Measurements from ENCODE around the gene ZBTB38.

The ZBTB38 gene

GRCh38 chr3:141368062-141368924 lies at the start of gene ZBTB38:
TSS of gene ZBTB38 (plus strand) at chr3:141368504. CDS start at chr3:141442389, 73,885 bp downstream.
- no peaks in the 10 kb centered on the region; the same call in 1 of the 2 replicates for H3K4me1 ChIP-seq
- H3K27me3 ChIP-seq (ENCODE audit: low read depth), result no peaks in the 10 kb centered on the region
- DNase-seq (ENCODE audit: low spot score in 2 of 2), result peak in 1 of 2 experiments; percentile 43
- peaks cover 5% of the 10 kb centered on the region for H3K9me3 ChIP-seq
- in situ Hi-C loops (cut with MboI; ENCODE audit: low sequenced_read_pairs), result loop anchor here (10.0 kb wide), 1 partner anchor 87 kb away; no protein-coding TSS in a partner anchor
- H3K4me3 ChIP-seq, result no peak within 1 kb of the TSS
- no peaks in the 10 kb centered on the region for H3K36me3 ChIP-seq (replicated peaks)

- H3K4me1 ChIP-seq, result no peaks in the 10 kb centered on the region
- peaks cover 9% of the 10 kb centered on the region for H3K9me3 ChIP-seq
- H3K36me3 ChIP-seq (replicated peaks), result no peaks in the 10 kb centered on the region
- H3K27me3 ChIP-seq (ENCODE audit: low read depth), result peaks cover 4% of the 10 kb centered on the region; the same call in 1 of the 2 replicates
- no peak for DNase-seq (ENCODE audit: low spot score in 2 of 2)
- H3K4me3 ChIP-seq, result no peak overlapping the region
- in situ Hi-C loops (cut with MboI; ENCODE audit: low sequenced_read_pairs), result loop anchor here (25.0 kb wide), 1 partner anchor 242 kb away; no protein-coding TSS in a partner anchor
These were observed 47.8 kb upstream of the ZBTB38 start for GRCh38 chr3:141320399-141321108.

- Histone ChIP-seq H3K27me3 (ENCODE audit: low read depth) (peaks cover 6% of the 10 kb centered on the region; the same call in 1 of the 2 replicates), H3K36me3 (replicated peaks) (no peaks in the 10 kb centered on the region), H3K4me1 (no peaks in the 10 kb centered on the region), H3K4me3 (no peak overlapping the region), H3K9me3 (peaks cover 9% of the 10 kb centered on the region)
- in situ Hi-C loops (cut with MboI; ENCODE audit: low sequenced_read_pairs), result loop anchor here (25.0 kb wide), 1 partner anchor 241 kb away; no protein-coding TSS in a partner anchor
- no peak for DNase-seq (ENCODE audit: low spot score in 2 of 2)
These were observed 47.2 kb upstream of the ZBTB38 start for GRCh38 chr3:141321109-141321497.

DNA sequence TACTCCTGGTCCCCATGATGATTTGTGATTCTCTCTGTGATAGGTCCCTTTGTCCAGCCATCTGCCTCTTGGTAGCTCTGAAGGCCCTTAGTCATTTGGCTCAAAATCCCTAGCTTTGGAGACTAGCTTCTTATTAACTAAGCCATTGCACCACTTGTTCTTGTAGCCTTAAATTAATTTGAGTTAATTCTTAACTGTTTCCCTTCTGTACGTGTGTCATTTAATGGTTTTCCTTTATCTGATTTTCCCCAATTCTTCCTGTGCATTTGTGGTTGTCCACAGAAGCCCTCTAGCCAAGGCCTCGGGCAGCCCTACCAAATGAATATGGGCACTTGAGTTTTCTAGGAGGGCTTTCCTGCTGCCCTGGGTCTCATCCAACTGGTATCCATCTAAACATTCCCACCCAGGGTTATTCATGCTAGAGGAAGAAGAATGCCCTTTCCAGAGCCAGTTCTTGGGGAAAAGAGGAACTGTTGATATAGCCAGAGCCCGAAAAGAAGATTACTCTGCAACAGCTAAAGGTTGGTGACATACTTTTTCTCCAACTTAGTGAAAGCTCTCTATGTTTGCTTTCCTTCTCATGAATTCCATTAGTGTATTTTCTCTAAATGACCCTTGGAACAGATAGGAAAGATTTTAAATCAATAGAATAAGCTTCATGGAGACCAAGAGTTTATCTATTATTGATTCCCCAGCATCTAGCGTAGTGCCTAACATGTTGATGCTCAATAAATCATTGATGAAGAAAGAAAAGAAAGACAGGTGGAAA lies 44.2 kb upstream of the ZBTB38 start:
- H3K9me3 ChIP-seq, result no peaks in the 10 kb centered on the region
- H3K4me1 ChIP-seq, result no peaks in the 10 kb centered on the region
- DNase-seq (ENCODE audit: low spot score in 2 of 2), result no peak
- peaks cover 6% of the 10 kb centered on the region; the same call in 1 of the 2 replicates for H3K27me3 ChIP-seq (ENCODE audit: low read depth)
- in situ Hi-C loops (cut with MboI; ENCODE audit: low sequenced_read_pairs), result loop anchor here (25.0 kb wide), 1 partner anchor 238 kb away; no protein-coding TSS in a partner anchor
- H3K36me3 ChIP-seq (replicated peaks), result no peaks in the 10 kb centered on the region
- no peak overlapping the region for H3K4me3 ChIP-seq

DNA sequence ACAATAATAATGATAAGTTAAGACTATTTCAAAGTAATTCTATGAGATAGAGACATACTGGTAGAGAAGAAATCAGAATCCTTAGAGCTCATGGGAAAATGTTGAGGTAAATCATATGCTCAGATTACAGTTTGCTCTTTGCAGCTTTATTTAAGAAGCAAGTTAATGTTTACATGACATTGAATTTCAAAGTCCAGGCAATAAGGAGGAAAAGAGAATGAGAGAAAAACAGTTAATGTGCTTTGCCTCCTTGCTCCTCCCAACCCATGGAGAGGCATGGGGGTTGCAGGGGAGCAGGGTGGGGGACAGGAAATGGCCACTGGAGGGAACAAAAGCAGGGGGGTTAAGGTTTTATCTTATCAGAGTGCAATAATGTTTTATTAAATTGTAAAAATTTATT lies 42.2 kb upstream of the ZBTB38 start:
- Histone ChIP-seq H3K27me3 (ENCODE audit: low read depth) (peaks cover 6% of the 10 kb centered on the region; the same call in 1 of the 2 replicates), H3K36me3 (replicated peaks) (no peaks in the 10 kb centered on the region), H3K4me3 (no peak overlapping the region), H3K9me3 (no peaks in the 10 kb centered on the region), H3K4me1 (no peaks in the 10 kb centered on the region)
- in situ Hi-C loops (cut with MboI; ENCODE audit: low sequenced_read_pairs), result no loop called here
- no peak for DNase-seq (ENCODE audit: low spot score in 2 of 2)

DNA sequence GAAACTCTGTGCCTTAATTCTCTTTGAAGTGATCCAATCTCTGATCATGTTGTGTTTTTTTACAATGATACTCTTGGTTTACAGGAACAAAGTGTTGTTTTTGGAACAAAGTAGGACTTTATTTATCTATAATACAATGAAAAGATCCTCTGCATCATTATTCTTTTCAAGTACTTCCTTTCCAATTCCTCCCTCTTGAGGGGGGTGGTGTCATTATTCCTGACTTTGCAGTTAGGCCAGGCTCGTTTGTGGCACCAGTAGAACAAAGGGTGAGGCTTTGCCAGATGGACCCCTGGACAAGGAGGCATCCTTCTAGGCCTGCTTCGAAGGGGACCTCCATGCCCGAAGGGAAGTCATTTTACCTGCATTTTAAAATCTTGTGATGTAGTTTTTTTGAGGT lies 41.7 kb upstream of the ZBTB38 start:
- H3K4me3 ChIP-seq, result no peak overlapping the region
- H3K4me1 ChIP-seq, result no peaks in the 10 kb centered on the region
- no peaks in the 10 kb centered on the region for H3K36me3 ChIP-seq (replicated peaks)
- H3K9me3 ChIP-seq, result no peaks in the 10 kb centered on the region
- no peak for DNase-seq (ENCODE audit: low spot score in 2 of 2)
- peaks cover 6% of the 10 kb centered on the region; the same call in 1 of the 2 replicates for H3K27me3 ChIP-seq (ENCODE audit: low read depth)
- in situ Hi-C loops (cut with MboI; ENCODE audit: low sequenced_read_pairs), result no loop called here

DNA sequence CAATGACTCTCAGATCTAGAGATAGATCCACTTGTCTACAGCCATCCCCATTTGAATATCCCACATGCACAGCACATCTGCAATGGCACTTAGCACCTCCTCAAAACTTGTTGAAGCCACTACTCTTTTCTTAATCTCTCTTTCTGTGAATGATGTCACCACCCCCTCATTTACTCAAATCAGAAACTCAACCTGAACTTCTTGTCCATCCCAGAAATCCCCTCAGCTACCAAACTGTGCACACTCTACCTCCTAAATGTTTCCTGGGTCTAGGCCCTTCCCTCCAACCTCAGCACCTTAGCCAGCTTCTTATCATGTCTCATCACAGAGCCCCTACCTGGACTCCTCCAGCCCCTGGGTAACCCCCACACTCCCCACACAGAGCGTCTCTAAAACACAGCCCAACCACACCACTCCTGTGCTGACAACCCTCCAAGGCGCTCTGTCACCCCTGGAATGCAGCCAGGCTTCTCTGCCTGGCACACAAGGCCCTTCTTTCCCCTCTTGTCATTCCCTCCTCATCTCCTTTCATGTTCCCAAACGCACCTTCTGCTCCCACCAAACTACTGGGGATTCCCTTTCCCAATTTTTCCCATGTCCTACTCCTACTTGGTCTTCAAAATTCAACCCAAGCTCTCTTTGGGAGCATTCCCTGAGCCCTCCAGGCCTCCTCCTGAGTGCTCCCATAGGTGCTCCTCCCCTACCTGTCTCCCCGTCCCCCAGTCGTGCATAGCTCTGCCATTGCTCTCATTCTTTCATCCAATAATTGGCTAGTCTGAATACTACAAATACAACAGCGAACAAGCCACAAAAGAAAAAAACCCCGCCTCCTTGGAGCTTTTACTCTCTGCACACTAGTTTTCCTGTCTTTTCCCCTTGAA lies 39.8 kb upstream of the ZBTB38 start:
- no peaks in the 10 kb centered on the region for H3K36me3 ChIP-seq (replicated peaks)
- H3K27me3 ChIP-seq (ENCODE audit: low read depth), result peaks cover 6% of the 10 kb centered on the region; the same call in 1 of the 2 replicates
- in situ Hi-C loops (cut with MboI; ENCODE audit: low sequenced_read_pairs), result no loop called here
- no peak overlapping the region for H3K4me3 ChIP-seq
- no peak for DNase-seq (ENCODE audit: low spot score in 2 of 2)
- H3K9me3 ChIP-seq, result no peaks in the 10 kb centered on the region
- H3K4me1 ChIP-seq, result no peaks in the 10 kb centered on the region

- no peaks in the 10 kb centered on the region for H3K9me3 ChIP-seq
- in situ Hi-C loops (cut with MboI; ENCODE audit: low sequenced_read_pairs), result no loop called here
- H3K36me3 ChIP-seq (replicated peaks), result no peaks in the 10 kb centered on the region
- no peaks in the 10 kb centered on the region for H3K4me1 ChIP-seq
- peaks cover 5% of the 10 kb centered on the region; the same call in 1 of the 2 replicates for H3K27me3 ChIP-seq (ENCODE audit: low read depth)
- no peak for DNase-seq (ENCODE audit: low spot score in 2 of 2)
- no peak overlapping the region for H3K4me3 ChIP-seq
These were observed 38.1 kb upstream of the ZBTB38 start for GRCh38 chr3:141330235-141330634.

- Histone ChIP-seq H3K36me3 (replicated peaks) (no peaks in the 10 kb centered on the region), H3K4me1 (no peaks in the 10 kb centered on the region), H3K4me3 (no peak overlapping the region), H3K27me3 (ENCODE audit: low read depth) (no peaks in the 10 kb centered on the region), H3K9me3 (no peaks in the 10 kb centered on the region)
- in situ Hi-C loops (cut with MboI; ENCODE audit: low sequenced_read_pairs), result no loop called here
- no peak for DNase-seq (ENCODE audit: low spot score in 2 of 2)
These were observed 37.5 kb upstream of the ZBTB38 start for GRCh38 chr3:141330718-141331376.

- Histone ChIP-seq H3K4me1 (no peaks in the 10 kb centered on the region), H3K27me3 (ENCODE audit: low read depth) (no peaks in the 10 kb centered on the region), H3K9me3 (no peaks in the 10 kb centered on the region), H3K4me3 (no peak overlapping the region), H3K36me3 (replicated peaks) (no peaks in the 10 kb centered on the region)
- in situ Hi-C loops (cut with MboI; ENCODE audit: low sequenced_read_pairs), result no loop called here
- DNase-seq (ENCODE audit: low spot score in 2 of 2), result no peak
These were observed 36.7 kb upstream of the ZBTB38 start for GRCh38 chr3:141331377-141332318.

GRCh38 chr3:141332416-141332815 lies 35.9 kb upstream of the ZBTB38 start:
- in situ Hi-C loops (cut with MboI; ENCODE audit: low sequenced_read_pairs), result no loop called here

More at GRCh38 chr3:141332416-141332815, 35.9 kb upstream of the ZBTB38 start:
- H3K4me1 ChIP-seq, result no peaks in the 10 kb centered on the region
- H3K27me3 ChIP-seq (ENCODE audit: low read depth), result no peaks in the 10 kb centered on the region
- no peak for DNase-seq (ENCODE audit: low spot score in 2 of 2)
- no peak overlapping the region for H3K4me3 ChIP-seq
- no peaks in the 10 kb centered on the region for H3K36me3 ChIP-seq (replicated peaks)
- no peaks in the 10 kb centered on the region for H3K9me3 ChIP-seq

Data from HAP-1 (cell line).